T-helper 2 cell treated with Interferon-gamma antibody and Interleukin-4, amounts not matched to agents 5 μg/mL and 100 μg/mL, for 36 hours (primary cell): Measurements from ENCODE around the gene LEUTX.
"Not testable (repeated sequence)": the region's sequence is repeated elsewhere in the genome, so short reads cannot be mapped to it uniquely, and the experiment has no call there.

ENCODE experiments used
- DNase-seq: peaks from one replicate; pipeline ENCODE4 v3.0.0; 2021; ENCODE audit warnings: low spot score
- H3K27ac Mint-ChIP-seq: one replicate; pipeline ENCODE4 v1.8.0; 2021; ENCODE audit warnings: mild to moderate bottlenecking, mixed read lengths
- H3K27me3 Mint-ChIP-seq: one replicate; pipeline ENCODE4 v1.8.0; 2021; ENCODE audit warnings: low read depth, mixed read lengths
- H3K36me3 Mint-ChIP-seq: one replicate; pipeline ENCODE4 v1.8.0; 2021; ENCODE audit warnings: low read depth, mixed read lengths
- H3K4me1 Mint-ChIP-seq: one replicate; pipeline ENCODE4 v1.8.0; 2021; ENCODE audit warnings: low read depth, mixed read lengths
- H3K4me3 Mint-ChIP-seq: one replicate; pipeline ENCODE4 v1.8.0; 2022; ENCODE audit warnings: mild to moderate bottlenecking, moderate library complexity, mixed read lengths
- H3K9me3 Mint-ChIP-seq: one replicate; pipeline ENCODE4 v1.8.0; 2021; ENCODE audit warnings: mixed read lengths

LEUTX gene

DNA sequence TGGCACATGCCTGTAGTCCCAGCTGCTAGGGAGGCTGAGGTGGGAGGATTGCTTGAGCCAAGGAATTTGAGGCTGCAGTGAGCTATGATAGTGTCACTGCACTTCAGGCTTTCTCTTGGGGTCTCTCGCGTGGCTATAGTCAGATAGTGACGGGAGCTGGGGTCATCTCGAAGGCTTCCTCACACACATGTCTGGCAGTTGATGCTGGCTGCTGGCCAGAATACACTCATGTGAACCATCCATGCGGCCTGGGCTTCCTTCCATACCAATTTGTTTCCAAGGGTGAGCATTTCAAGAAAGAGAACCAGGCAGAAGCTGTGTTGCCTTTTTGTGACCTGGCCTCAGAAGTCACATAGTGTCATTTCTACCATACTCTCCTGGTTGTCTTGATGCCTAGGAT, 26.4 kb downstream of the LEUTX start:
- Mint-ChIP-seq H3K4me1 (no peaks in the 10 kb centered on the region), H3K9me3 (peaks cover 4% of the 10 kb centered on the region), H3K4me3 (no peak overlapping the region), H3K27me3 (peaks cover 10% of the 10 kb centered on the region), H3K27ac (no peak overlapping the region), H3K36me3 (no peaks in the 10 kb centered on the region)
- DNase-seq, result no peak

DNA sequence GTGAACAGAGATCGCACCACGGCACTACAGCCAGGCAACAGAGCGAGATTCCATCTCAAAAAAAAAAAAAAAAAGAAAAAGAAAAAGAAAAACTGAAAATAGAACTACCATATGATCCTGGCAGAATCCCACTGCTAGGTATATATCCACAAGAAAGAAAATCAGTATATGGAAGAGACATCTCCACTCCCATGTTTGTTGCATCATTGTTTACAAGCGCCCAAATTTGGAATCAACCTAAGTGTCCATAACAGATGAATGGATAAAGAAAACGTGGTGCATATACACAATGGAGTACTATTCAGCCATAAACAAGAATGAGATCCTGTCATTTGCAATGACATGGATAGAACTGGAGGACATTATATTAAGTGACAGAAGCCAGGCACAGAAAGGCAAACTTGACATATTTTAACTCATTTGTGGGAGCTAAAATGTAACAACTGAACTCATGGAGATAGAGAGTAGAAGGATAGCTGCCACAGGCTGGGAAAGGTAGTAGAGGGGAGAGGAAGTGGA, 29.3 kb downstream of the LEUTX start:
- DNase-seq, result no peak
- Mint-ChIP-seq H3K9me3 (peaks cover 4% of the 10 kb centered on the region), H3K27me3 (peaks cover 4% of the 10 kb centered on the region), H3K27ac (no peak overlapping the region), H3K36me3 (no peaks in the 10 kb centered on the region), H3K4me3 (no peak overlapping the region), H3K4me1 (no peaks in the 10 kb centered on the region)

DNA sequence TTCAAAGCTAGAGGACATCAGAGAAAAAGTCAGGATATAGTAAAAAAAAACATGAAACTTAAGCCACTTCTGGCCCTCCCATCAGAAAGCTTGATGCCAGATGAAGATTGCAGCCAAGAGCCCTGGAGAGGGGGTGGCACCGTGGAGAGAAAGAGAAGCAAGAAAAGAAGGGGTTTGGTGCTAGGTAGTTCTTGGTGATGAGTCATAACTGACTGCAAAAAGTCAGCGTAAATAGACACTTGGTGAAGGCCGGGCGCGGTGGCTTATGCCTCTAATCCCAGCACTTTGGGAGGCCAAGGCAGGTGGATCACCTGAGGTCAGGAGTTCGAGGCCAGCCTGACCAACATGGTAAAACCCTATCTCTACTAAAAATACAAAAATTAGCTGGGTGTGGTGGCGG, 30.0 kb downstream of the LEUTX start:
- H3K36me3 Mint-ChIP-seq, H3K4me3 Mint-ChIP-seq, H3K27me3 Mint-ChIP-seq, H3K9me3 Mint-ChIP-seq, H3K4me1 Mint-ChIP-seq, DNase-seq, H3K27ac Mint-ChIP-seq: not testable (repeated sequence)

DNA sequence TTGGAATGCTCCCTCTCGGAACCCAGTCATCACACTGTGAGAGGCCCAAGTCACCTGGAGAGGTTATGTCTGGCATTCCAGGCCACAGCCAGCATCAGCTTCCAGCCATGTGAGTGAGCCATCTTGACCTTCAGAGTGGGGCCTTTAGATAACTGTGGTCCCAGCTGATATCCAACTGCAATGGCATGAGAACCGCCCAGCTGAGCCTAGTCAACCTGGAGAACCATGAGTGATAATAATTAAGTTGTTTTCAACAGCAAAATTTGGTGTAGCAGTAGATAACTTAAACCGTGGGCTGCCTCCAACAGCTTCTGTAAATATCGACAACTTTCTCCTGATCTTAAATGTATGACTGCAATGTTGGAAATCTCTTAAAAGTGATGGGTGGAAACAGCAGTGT, 30.7 kb downstream of the LEUTX start:
- H3K4me1 Mint-ChIP-seq, result no peaks in the 10 kb centered on the region
- no peak for DNase-seq

DNA sequence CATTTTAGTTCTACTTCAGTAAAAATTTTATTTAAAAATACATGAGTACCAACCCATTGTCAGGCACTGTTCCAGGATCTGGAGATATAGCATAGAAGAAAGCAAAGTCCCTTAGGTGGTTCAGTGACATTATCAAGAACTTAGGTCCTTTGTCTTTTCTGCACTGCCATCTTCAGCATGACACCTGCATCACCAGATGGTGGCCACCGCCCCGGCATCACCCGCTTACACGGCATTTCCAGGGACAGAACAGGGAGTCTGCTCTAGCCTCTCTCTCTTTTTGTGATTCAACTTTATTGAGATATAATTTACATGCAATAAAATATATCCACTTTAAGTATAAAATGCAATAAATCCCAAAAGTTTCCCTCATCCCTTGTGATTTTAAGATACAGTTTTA, 31.8 kb downstream of the LEUTX start:
- no peak overlapping the region for H3K4me3 Mint-ChIP-seq
- no peak overlapping the region for H3K27ac Mint-ChIP-seq
- DNase-seq, result no peak
- H3K27me3 Mint-ChIP-seq, result no peaks in the 10 kb centered on the region
- peaks cover 4% of the 10 kb centered on the region for H3K9me3 Mint-ChIP-seq
- H3K4me1 Mint-ChIP-seq, result no peaks in the 10 kb centered on the region
- H3K36me3 Mint-ChIP-seq, result no peaks in the 10 kb centered on the region

More for the DNA sequence above, 30.7 kb downstream of the LEUTX start:
- Mint-ChIP-seq H3K4me3 (no peak overlapping the region), H3K36me3 (no peaks in the 10 kb centered on the region), H3K27me3 (no peaks in the 10 kb centered on the region), H3K9me3 (peaks cover 4% of the 10 kb centered on the region), H3K27ac (no peak overlapping the region)

DNA sequence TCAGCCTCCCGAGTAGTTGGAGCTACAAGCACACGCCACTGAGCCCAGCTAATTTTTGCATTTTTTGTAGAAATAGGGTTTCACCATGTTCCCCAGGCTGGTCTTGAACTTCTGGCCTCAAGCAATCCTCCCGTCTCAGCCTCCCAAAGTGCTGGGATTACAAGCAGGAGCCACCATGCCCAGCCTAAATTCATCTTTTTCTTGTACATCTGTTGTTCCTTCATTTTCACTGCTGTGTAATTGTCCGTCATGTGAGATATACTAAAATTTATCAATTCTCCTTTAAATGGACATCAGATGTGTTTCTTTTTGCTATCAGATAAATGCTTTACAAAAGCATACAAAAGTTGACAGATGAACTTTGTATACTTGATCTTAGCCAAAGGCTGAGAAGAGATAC, 32.4 kb downstream of the LEUTX start:
- Mint-ChIP-seq H3K36me3 (no peaks in the 10 kb centered on the region), H3K4me1 (no peaks in the 10 kb centered on the region), H3K9me3 (peaks cover 4% of the 10 kb centered on the region), H3K27me3 (no peaks in the 10 kb centered on the region), H3K4me3 (no peak overlapping the region), H3K27ac (no peak overlapping the region)
- no peak for DNase-seq

DNA sequence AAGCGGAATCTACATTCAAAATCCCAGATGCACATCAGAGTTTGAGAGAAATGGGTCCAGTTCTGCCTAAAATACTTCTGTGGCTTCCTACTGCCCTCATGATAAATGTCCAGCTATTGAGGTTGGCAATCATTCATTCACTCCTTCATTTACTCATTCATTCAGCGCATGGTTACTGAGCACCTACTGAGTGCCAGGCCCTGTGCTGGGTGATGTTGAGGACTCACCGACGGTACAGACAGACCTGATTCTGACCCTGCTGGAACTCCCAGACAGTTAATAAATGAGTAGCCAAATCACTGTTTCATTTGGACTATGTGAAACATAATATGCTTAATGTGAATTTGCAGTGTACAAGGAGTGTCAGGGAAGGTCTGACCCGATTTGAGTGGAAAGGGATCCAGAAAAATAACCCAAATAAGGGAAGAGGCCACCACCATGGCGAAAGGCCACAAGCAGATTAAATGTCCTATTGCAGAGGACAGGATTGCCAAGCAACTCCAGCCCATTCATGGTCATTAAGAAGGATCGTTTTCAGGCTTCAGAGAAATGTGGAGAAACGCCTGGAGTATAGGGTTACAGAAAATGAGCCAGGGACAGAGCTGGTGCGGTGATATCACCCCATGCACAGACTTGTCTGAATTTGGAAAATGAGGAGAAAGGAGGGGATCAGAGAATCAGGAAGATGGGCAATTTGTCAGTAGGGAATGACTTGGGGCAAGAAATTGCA, 34.8 kb downstream of the LEUTX start:
- no peak for DNase-seq

DNA sequence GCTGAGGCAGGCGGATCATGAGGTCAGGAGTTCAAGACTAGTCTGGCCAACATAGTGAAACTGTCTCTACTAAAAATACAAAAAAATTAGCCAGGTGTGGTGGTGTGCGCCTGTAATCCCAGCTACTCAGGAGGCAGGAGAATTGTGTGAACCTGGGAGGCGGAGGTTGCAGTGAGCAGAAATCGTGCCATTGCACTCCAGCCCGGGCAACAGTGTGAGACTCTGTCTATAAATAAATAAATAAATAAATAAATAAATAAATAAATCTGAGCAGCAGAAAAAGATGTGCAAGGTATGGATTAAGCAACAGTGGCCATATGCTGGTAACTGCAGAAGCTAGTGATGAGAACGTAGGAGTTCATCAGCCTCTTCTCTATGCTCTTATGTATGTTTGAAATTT, 35.5 kb downstream of the LEUTX start:
- DNase-seq, H3K4me1 Mint-ChIP-seq, H3K27me3 Mint-ChIP-seq, H3K36me3 Mint-ChIP-seq, H3K27ac Mint-ChIP-seq, H3K4me3 Mint-ChIP-seq, H3K9me3 Mint-ChIP-seq: not testable (repeated sequence)

More for the DNA sequence above, 34.8 kb downstream of the LEUTX start:
- H3K4me1 Mint-ChIP-seq, result no peaks in the 10 kb centered on the region
- H3K27ac Mint-ChIP-seq, result no peak overlapping the region
- no peaks in the 10 kb centered on the region for H3K27me3 Mint-ChIP-seq
- no peaks in the 10 kb centered on the region for H3K36me3 Mint-ChIP-seq
- H3K4me3 Mint-ChIP-seq, result no peak overlapping the region
- no peaks in the 10 kb centered on the region for H3K9me3 Mint-ChIP-seq

DNA sequence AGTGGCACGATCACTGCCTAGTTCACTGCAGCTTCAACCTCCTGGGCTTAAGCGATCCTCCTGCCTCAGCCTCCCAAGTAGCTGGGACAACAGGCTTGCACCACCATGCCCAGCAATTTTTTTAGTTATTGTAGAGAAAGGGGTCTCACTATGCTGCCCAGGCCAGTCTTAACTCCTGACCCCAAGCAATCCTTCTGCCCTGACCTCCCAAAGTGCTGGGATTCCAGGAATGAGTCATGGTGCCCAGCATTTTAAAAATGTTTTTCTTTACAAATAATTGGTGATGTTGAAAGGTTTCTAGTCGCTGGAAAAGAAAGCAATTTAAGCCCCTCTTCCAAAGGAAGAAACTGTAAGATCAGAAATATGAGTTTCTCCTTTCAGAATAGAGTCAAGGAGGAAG, 35.9 kb downstream of the LEUTX start:
- Mint-ChIP-seq H3K9me3 (no peaks in the 10 kb centered on the region), H3K27me3 (no peaks in the 10 kb centered on the region), H3K4me3 (no peak overlapping the region), H3K4me1 (no peaks in the 10 kb centered on the region), H3K36me3 (no peaks in the 10 kb centered on the region), H3K27ac (no peak overlapping the region)
- DNase-seq, result no peak

DNA sequence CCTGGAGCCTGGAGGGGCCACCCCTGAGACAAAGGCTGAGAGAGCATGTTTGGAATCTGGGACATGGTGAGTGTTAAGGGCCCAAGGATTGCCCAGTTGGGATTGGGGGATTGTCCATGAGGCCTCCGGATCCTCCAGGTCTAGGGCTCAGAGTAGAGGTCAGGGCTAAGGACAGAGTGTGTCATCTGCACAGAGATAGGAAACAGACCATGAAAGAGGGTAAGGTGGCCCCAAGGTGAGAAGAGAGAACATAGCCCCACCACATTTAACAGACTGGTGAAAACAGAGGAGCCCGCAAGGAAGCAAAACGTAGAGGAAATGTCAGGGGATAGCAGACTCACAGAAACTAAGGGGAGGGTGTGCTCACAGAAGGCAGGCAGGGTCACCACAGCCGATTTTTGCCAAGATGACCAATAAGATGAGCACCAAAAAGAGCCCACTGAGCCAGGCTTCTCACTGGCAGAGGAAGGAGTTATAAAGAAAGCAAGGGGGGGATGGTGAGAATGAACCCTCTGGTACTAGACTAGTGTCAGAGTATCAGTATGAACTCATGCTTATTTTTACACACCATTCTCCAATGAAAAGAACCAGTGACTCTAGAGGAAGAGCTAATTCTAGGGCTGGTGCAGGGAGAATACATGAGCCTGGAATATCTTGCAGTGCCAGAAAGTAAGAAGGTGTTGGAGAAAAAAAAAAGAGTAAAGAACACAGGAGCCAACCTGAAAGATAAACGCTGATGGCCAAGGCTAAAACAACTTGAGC, 37.8 kb downstream of the LEUTX start:
- H3K36me3 Mint-ChIP-seq, result peaks cover 1% of the 10 kb centered on the region
- no peaks in the 10 kb centered on the region for H3K4me1 Mint-ChIP-seq
- no peak overlapping the region for H3K4me3 Mint-ChIP-seq
- H3K27me3 Mint-ChIP-seq, result no peaks in the 10 kb centered on the region
- no peak for DNase-seq
- H3K9me3 Mint-ChIP-seq, result no peaks in the 10 kb centered on the region
- H3K27ac Mint-ChIP-seq, result no peak overlapping the region

DNA sequence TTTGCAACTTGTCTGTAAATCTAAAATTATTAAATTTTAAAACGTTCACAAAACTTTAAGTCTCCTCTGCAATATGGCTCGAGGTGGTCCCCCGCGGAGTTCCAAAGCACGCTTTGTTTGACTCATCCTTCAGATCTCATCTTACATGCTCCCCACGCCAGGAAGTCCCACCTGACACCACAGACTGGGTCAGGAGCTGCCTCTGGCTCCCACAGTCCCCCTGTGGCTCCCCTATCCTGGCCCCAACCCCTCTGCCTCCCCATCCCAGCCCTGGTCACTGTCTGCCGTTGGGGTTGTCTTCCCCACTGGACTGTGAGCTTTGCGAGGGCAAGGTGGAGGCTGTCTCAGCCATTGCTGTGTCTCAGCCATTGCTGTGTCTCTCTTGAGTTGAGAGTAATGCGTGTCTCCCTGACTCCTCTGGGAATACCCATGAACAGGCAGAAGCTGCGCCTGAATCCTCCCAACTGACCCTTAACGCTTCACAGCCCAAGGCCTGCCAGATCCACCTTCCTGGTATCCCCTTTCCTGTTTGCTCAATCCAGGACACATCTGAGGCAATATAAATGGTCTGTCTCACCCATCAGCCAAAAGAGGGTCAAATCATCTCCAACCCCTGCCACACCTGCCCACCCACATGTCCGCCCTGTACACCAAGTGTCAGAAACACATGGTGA, 39.4 kb downstream of the LEUTX start:
- peaks cover 1% of the 10 kb centered on the region for H3K36me3 Mint-ChIP-seq
- H3K27ac Mint-ChIP-seq, result no peak overlapping the region
- H3K27me3 Mint-ChIP-seq, result no peaks in the 10 kb centered on the region
- no peaks in the 10 kb centered on the region for H3K4me1 Mint-ChIP-seq
- H3K9me3 Mint-ChIP-seq, result no peaks in the 10 kb centered on the region
- no peak overlapping the region for H3K4me3 Mint-ChIP-seq
- no peak for DNase-seq

DNA sequence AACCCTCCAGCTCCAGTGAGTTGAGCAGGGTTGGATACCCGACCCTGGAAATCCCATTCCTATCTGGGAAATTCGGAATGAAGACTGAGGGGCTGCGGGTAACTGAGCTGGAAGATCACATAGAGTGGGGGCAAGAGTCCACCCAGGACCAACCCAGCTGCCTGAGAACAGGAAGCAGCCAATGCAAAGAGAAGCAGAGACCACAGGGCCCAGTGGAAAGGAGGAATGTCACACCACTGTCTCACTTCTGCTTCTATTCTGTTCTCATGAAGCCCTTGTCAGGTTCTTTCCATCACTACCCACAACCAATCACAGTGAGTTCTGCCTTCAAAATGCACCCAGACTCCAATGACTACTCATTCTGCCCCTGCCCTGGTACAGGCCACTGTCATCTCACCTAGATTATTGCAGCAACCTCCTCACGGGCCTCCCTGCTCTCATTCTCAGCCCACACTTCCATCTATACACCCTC, 40.0 kb downstream of the LEUTX start:
- Mint-ChIP-seq H3K4me1 (no peaks in the 10 kb centered on the region), H3K4me3 (no peak overlapping the region), H3K27ac (no peak overlapping the region), H3K9me3 (no peaks in the 10 kb centered on the region), H3K36me3 (peaks cover 1% of the 10 kb centered on the region), H3K27me3 (no peaks in the 10 kb centered on the region)
- DNase-seq, result no peak

DNA sequence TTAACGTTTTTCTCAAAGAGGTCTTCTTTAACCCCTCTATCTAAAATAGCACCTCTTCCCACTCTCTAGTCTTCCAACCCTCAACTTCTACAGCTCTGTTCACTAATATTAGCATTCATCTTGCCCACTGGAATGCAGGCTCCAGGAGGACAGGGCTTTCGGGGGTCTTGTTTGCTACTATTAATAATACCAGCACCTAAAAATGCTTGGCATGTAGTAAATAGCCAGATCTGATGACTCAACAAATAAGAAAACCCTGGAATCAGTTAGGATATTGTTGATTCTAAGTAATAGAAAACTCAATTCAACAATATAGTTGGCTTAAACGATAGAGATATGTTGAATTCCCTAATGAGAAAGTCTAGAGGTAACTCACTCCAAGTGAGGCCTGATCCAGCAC, 41.1 kb downstream of the LEUTX start:
- Mint-ChIP-seq H3K27me3 (no peaks in the 10 kb centered on the region), H3K27ac (no peak overlapping the region), H3K4me1 (peaks cover 2% of the 10 kb centered on the region), H3K9me3 (no peaks in the 10 kb centered on the region), H3K4me3 (no peak overlapping the region), H3K36me3 (peaks cover 1% of the 10 kb centered on the region)
- no peak for DNase-seq

DNA sequence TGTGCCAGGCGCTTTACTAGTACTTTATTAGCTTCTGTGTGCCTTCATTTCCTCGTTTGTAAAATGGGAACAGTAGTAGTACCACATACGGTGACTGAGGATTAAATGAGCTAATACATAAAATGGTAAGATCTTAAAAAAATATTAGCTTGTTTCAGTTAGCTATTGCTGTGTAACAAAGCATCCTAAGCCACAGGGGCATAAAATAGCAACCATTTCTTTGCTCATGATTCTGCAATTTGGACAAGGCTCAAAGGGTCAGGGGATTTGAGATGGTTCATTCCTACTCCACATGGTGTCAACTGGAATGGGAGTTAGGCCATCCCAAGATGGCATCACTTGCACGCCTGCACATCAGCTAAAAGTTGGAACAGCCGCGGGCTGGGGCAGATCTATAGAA, 42.0 kb downstream of the LEUTX start:
- H3K27ac Mint-ChIP-seq, result no peak overlapping the region

More for the DNA sequence above, 42.0 kb downstream of the LEUTX start:
- Mint-ChIP-seq H3K4me3 (no peak overlapping the region), H3K4me1 (peaks cover 3% of the 10 kb centered on the region), H3K36me3 (peaks cover 1% of the 10 kb centered on the region), H3K9me3 (no peaks in the 10 kb centered on the region), H3K27me3 (no peaks in the 10 kb centered on the region)
- no peak for DNase-seq
